Stimulated activated naive CD8-positive, alpha-beta T cell treated with anti-CD3 and anti-CD28 coated beads, Interleukin-15, Interleukin-2, amounts not matched to agents 100 ng/mL and 50 ng/mL, for 24 hours (primary cell): ENCODE measurements around the gene PDGFA.

Source experiments
- H3K27ac Mint-ChIP-seq: one replicate; pipeline ENCODE4 v1.8.0; 2021; ENCODE audit warnings: mild to moderate bottlenecking, mixed read lengths
- H3K27me3 Mint-ChIP-seq: one replicate; pipeline ENCODE4 v1.8.0; 2021; ENCODE audit warnings: mixed read lengths
- H3K36me3 Mint-ChIP-seq: one replicate; pipeline ENCODE4 v1.8.0; 2021; ENCODE audit warnings: low read depth, mixed read lengths
- H3K4me1 Mint-ChIP-seq: one replicate; pipeline ENCODE4 v1.8.0; 2021; ENCODE audit warnings: low read depth, mixed read lengths
- H3K4me3 Mint-ChIP-seq: one replicate; pipeline ENCODE4 v1.8.0; 2021; ENCODE audit warnings: mild to moderate bottlenecking, mixed read lengths
- H3K9me3 Mint-ChIP-seq: one replicate; pipeline ENCODE4 v1.8.0; 2021; ENCODE audit warnings: mixed read lengths

Gene PDGFA

DNA sequence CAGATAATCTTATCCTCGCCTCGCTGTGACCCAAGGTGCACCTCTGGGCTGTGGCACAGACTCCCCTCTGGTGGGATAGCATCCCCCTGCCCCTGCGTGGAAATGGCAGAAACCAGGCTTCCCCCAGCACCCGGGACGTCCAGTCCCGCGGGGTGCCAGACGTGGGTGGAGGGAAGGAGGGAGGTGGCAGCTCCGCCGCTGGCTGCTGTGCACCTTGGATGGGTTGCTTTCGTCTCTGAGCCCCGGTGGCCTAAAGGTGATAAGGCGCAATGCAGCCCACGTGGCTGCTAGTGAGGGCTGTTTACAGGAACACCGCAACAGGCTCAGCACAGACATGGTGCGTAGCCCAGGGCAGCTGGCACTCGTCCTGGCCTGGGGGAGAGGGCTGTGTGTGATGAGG, 13.6 kb upstream of the PDGFA start:
- peaks cover 8% of the 10 kb centered on the region for H3K4me1 Mint-ChIP-seq
- H3K4me3 Mint-ChIP-seq = no peak overlapping the region
- no peaks in the 10 kb centered on the region for H3K9me3 Mint-ChIP-seq
- H3K27me3 Mint-ChIP-seq = peaks cover 3% of the 10 kb centered on the region
- H3K36me3 Mint-ChIP-seq = no peaks in the 10 kb centered on the region
- H3K27ac Mint-ChIP-seq = no peak overlapping the region

GRCh38 chr7:532379-533143, 12.9 kb upstream of the PDGFA start:
- no peak overlapping the region for H3K27ac Mint-ChIP-seq
- no peaks in the 10 kb centered on the region for H3K9me3 Mint-ChIP-seq
- H3K4me1 Mint-ChIP-seq = peaks cover 8% of the 10 kb centered on the region
- H3K4me3 Mint-ChIP-seq = no peak overlapping the region
- H3K27me3 Mint-ChIP-seq = peaks cover 3% of the 10 kb centered on the region
- H3K36me3 Mint-ChIP-seq = no peaks in the 10 kb centered on the region

GRCh38 chr7:531777-532176, 12.1 kb upstream of the PDGFA start:
- H3K9me3 Mint-ChIP-seq = no peaks in the 10 kb centered on the region
- H3K4me1 Mint-ChIP-seq = peaks cover 8% of the 10 kb centered on the region
- peaks cover 3% of the 10 kb centered on the region for H3K27me3 Mint-ChIP-seq
- H3K4me3 Mint-ChIP-seq = no peak overlapping the region
- H3K27ac Mint-ChIP-seq = no peak overlapping the region
- no peaks in the 10 kb centered on the region for H3K36me3 Mint-ChIP-seq

- Mint-ChIP-seq H3K27ac (no peak overlapping the region), H3K4me3 (no peak overlapping the region), H3K9me3 (no peaks in the 10 kb centered on the region), H3K4me1 (peaks cover 8% of the 10 kb centered on the region), H3K36me3 (no peaks in the 10 kb centered on the region), H3K27me3 (peaks cover 17% of the 10 kb centered on the region)
Measured at GRCh38 chr7:528451-528850, 8.8 kb upstream of the PDGFA start.

DNA sequence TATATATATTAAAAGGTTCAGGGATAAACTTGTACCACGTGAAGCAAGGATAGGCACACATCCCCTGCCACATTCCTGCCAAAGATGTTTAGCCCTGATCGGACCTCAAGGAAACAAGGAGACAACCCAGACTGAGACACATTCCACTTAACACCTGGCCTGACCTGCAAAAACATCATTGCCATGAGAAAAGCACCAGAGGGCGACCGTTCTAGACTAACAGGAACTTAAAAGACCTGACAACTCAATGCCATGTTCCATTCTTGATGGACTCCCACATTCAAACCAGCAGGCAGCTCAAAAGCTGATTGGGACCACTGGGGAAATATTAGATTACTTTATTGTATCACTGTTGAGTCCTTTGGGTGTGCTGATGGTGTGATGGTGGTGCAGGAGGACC, 8.1 kb upstream of the PDGFA start:
- H3K9me3 Mint-ChIP-seq = no peaks in the 10 kb centered on the region
- H3K27me3 Mint-ChIP-seq = peaks cover 21% of the 10 kb centered on the region
- no peak overlapping the region for H3K4me3 Mint-ChIP-seq
- H3K4me1 Mint-ChIP-seq = peaks cover 8% of the 10 kb centered on the region
- H3K36me3 Mint-ChIP-seq = no peaks in the 10 kb centered on the region
- no peak overlapping the region for H3K27ac Mint-ChIP-seq

DNA sequence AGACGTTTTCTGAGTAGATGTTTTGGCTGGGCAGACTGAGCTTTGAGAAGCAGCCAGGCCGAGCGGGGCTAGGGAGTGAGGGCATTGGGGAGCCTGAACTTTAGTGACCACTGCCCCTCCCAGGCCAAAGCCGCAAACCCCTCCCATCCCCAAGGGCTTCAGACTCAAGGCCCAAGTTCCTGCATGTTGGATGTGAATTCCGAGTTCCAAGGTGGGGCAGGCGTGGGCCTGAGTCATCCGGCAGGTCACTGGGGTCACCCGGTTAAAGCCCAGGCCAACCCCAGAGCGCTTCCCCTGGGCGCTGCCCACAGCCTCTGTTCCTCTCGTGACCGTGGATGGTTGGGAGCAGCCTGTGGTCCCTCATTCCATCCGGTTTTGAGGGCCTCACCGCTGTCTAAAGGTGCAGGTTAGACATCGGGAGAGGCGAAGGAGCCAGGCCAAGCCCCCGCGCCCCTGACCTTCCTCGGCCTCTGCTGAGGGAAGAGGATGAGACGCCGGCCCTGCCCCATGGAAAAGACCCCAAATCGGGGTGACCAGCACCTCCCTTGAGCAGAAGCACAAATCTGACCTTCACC, 6.9 kb upstream of the PDGFA start:
- Mint-ChIP-seq H3K27ac (no peak overlapping the region), H3K36me3 (no peaks in the 10 kb centered on the region), H3K4me3 (no peak overlapping the region), H3K9me3 (no peaks in the 10 kb centered on the region), H3K27me3 (peaks cover 21% of the 10 kb centered on the region), H3K4me1 (peaks cover 8% of the 10 kb centered on the region)

GRCh38 chr7:525740-526139, 6.1 kb upstream of the PDGFA start:
- no peak overlapping the region for H3K4me3 Mint-ChIP-seq
- H3K4me1 Mint-ChIP-seq = peaks cover 9% of the 10 kb centered on the region
- peaks cover 26% of the 10 kb centered on the region for H3K27me3 Mint-ChIP-seq
- H3K27ac Mint-ChIP-seq = no peak overlapping the region
- no peaks in the 10 kb centered on the region for H3K9me3 Mint-ChIP-seq
- no peaks in the 10 kb centered on the region for H3K36me3 Mint-ChIP-seq

DNA sequence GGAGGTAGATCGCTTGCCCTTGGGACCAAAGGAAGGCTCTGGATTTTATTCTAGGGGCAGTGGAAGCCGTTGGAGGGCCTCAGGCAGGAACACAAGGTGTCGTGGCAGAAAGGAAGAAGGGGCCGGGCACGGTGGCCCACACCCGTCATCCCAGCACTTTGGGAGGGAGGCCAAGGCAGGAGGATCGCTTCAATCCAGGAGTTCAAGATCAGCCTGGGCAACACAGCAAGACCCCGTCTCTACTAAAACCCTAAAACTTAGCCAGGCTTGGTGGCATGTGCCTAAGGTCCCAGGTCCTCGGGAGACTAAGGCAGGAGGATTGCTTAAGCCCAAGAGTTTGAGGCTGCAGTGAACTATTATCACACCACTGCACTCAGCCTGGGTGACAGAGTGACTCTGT, 5.2 kb upstream of the PDGFA start:
- H3K4me1 Mint-ChIP-seq = peaks cover 9% of the 10 kb centered on the region
- no peaks in the 10 kb centered on the region for H3K9me3 Mint-ChIP-seq
- no peaks in the 10 kb centered on the region for H3K36me3 Mint-ChIP-seq
- H3K27ac Mint-ChIP-seq = no peak overlapping the region
- peaks cover 23% of the 10 kb centered on the region for H3K27me3 Mint-ChIP-seq
- H3K4me3 Mint-ChIP-seq = no peak overlapping the region

DNA sequence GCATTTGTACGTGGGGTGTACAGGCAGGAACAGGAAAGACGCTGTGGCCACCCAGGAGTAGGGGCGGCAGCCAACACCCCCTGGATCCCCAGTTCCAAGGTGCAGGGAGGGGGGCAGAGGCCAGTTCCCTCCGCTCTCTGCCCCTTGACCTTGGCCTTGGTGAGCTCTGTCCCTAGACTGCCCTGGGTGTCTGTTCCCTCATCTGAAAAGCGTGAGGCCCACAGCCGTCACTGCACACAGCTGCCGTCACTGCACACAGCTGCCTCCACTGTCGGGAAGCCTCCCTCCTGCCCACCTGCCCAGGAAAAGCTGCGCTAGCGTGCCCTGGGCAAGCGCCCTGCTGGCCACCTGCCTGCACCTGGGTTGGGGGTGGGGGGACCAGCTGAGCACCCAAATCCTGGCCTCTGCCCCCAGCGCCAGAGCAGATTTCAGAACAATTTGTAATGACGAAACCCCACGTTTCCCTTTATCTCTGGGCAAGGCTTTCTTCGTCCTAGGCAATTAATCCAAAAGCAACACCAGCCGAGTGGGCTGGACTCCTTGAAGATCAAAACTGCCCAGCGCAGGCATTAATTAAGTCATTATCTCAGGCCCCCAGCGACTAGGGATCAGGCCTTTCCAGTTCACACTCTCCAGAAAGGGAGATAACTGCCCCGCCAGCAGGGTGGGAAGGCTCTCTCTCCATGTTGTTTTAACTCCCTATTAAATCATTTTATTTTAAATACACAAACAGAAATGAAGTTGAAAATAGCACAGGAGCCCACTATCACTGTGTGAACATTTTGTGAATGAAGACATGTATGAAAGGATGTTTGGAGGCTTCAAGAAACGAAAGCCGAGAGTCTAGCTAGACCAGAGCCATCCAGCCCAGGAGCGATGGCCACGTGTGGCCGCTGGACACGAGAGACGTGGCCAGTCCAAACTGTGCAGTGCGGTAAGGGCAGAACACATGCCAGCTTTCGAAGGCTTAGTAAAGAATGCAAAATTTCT, 4.0 kb upstream of the PDGFA start:
- Mint-ChIP-seq H3K27me3 (peaks cover 23% of the 10 kb centered on the region), H3K36me3 (no peaks in the 10 kb centered on the region), H3K27ac (no peak overlapping the region), H3K4me1 (peaks cover 9% of the 10 kb centered on the region), H3K9me3 (no peaks in the 10 kb centered on the region), H3K4me3 (no peak overlapping the region)

- no peaks in the 10 kb centered on the region for H3K9me3 Mint-ChIP-seq
- peaks cover 10% of the 10 kb centered on the region for H3K4me1 Mint-ChIP-seq
- H3K36me3 Mint-ChIP-seq = no peaks in the 10 kb centered on the region
- H3K4me3 Mint-ChIP-seq = no peak overlapping the region
- no peak overlapping the region for H3K27ac Mint-ChIP-seq
- peaks cover 23% of the 10 kb centered on the region for H3K27me3 Mint-ChIP-seq
Measured at GRCh38 chr7:522951-523314, 3.3 kb upstream of the PDGFA start.

DNA sequence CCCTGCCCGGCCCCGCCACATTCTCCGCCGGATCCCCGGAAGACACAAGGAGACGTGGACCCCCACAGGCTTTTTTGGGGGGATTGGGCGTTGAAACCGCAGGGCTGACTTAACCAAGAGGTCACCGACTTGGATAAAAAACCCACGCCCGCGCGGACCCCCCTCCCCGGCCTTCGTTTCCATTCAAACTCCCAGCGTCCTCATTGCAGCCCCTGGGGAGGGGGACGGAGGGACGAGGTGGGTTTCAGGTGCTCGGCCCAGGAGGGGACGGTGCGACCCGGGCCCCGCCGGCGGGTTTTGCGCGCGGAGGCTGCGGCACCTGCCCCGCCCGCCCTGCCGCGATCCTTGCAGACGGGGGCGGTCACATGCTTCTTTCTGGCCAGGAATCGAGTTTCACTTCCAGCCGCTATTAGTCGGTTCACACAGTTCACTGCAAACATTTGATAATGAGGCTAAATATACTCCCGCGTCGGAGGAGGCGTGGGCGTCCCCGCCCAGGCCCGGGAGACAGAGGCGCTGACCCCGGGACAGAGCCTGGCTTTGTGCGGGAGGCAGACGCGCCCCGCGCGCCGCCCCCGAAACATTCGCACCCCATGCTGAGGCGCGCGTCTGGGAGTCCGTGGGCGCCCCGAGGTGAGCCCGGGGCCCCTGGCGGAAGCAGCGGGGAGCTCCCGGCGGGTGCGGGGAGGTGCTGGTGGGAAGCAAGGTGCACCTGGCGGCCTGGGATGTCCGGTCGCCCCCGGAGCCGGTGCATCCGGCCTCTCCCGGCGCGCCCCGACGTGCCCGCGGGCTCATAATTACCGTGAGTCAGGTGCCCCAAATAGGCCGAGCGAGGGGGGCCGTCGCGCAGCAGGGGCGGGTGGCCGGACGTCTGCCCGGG, 2.7 kb upstream of the PDGFA start:
- peaks cover 23% of the 10 kb centered on the region for H3K27me3 Mint-ChIP-seq
- H3K36me3 Mint-ChIP-seq = no peaks in the 10 kb centered on the region
- H3K4me3 Mint-ChIP-seq = peak overlapping the region; percentile 49
- no peaks in the 10 kb centered on the region for H3K9me3 Mint-ChIP-seq
- no peak overlapping the region for H3K27ac Mint-ChIP-seq
- H3K4me1 Mint-ChIP-seq = peaks cover 14% of the 10 kb centered on the region

DNA sequence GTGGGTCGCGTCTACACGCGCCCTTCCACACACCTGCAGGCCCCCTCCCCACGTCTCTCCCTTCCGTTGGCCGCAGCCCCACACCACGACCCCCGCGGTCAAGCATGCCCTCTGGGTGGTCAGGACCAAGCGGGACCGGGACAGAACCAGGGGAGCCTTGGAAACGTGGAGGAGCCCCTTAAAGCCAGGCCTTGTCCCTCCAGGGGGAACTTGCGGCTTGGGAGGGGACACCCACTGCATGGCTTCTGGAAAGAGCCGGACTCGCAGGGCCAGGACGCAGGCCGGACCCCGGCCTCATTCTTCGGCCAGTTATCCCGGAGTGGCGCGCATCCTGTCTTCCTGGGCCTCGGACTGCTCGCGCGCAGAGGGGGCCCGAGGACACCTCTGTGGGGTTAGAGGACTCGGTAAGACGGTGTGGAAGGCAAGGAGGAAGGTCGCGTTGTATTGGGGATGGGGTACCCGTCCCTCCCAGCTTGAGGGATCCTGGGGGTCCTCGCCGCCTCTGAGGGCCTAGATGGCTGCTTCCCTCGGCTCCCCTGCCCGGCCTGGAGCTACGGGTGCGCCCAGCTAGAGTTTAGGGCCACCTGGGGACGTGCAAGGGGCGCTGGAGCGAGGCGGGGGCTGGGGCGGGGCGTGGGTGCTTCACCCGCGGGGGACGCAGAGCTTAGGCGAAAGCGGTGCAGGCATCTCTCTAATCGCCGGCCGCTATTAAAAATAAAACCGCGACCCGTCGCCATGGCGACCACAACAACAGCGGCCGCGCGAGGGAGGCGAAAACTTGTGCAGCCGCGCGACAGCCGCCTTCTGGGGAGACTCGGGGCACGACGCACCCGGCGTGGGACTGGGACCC, 1.8 kb upstream of the PDGFA start:
- Mint-ChIP-seq H3K27ac (no peak overlapping the region), H3K36me3 (no peaks in the 10 kb centered on the region), H3K4me3 (peak overlapping the region; percentile 26), H3K27me3 (peaks cover 23% of the 10 kb centered on the region), H3K9me3 (no peaks in the 10 kb centered on the region), H3K4me1 (peaks cover 14% of the 10 kb centered on the region)

GRCh38 chr7:520503-521161, 986 bp upstream of the PDGFA start:
- no peak overlapping the region for H3K4me3 Mint-ChIP-seq
- peaks cover 3% of the 10 kb centered on the region for H3K36me3 Mint-ChIP-seq
- H3K4me1 Mint-ChIP-seq = peaks cover 21% of the 10 kb centered on the region
- no peak overlapping the region for H3K27ac Mint-ChIP-seq
- peaks cover 28% of the 10 kb centered on the region for H3K27me3 Mint-ChIP-seq
- H3K9me3 Mint-ChIP-seq = no peaks in the 10 kb centered on the region
